ENCODE data around the gene ANKH.

DNA sequence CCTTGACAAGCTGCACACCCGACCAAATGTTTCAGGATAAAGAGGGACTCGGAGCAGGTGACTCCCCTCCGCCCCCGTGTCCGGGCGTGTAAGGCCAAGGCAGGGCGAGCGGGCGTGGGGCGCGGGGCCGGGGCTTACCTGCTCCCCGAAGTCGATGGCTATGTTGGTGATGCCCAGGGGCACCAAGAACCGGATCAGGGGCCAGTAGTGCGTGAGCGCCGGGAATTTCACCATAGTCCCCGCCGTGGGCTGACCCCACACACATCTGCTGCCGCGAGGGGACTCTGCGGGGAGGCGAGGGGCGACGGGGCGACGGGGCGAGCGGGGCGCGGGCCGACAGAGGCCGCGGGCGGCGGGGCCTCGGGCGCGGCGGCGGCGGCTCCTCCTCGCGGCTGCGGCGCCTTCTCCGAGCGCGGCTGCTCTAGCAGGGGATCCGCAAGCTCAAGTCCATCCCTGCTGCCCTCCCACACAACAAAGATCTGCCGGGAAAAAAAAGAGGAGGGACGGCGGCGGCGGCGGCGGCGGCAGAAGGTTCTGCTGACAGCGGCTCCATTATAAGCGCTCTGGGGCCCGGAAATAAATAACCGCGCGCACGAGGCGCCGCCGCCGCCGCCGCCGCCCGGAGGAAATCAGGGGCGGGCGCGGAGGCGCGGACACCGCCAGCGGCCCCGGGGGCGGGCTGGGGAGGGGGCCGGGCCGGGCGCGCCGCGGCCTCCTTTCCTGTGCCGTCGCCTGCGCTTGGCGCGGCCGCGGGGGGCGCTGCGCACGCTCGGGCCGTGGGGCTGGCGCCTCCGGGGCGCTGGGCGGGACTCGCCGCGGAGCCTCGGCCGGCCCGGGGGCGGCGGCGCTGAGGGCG is at the start of gene ANKH:
- TF ChIP-seq CTCF (IDR thresholded peaks at IDR 0.05; ENCODE audit: poor library complexity, severe bottlenecking) (no peak), EZH2 (IDR thresholded peaks at IDR 0.05; ENCODE audit: borderline replicate concordance, insufficient read depth, low read length, poor library complexity, severe bottlenecking) (no peak), POLR2AphosphoS5 (IDR thresholded peaks at IDR 0.05) (peak; percentile 13)
- TF ChIP-seq, protein P1, sequence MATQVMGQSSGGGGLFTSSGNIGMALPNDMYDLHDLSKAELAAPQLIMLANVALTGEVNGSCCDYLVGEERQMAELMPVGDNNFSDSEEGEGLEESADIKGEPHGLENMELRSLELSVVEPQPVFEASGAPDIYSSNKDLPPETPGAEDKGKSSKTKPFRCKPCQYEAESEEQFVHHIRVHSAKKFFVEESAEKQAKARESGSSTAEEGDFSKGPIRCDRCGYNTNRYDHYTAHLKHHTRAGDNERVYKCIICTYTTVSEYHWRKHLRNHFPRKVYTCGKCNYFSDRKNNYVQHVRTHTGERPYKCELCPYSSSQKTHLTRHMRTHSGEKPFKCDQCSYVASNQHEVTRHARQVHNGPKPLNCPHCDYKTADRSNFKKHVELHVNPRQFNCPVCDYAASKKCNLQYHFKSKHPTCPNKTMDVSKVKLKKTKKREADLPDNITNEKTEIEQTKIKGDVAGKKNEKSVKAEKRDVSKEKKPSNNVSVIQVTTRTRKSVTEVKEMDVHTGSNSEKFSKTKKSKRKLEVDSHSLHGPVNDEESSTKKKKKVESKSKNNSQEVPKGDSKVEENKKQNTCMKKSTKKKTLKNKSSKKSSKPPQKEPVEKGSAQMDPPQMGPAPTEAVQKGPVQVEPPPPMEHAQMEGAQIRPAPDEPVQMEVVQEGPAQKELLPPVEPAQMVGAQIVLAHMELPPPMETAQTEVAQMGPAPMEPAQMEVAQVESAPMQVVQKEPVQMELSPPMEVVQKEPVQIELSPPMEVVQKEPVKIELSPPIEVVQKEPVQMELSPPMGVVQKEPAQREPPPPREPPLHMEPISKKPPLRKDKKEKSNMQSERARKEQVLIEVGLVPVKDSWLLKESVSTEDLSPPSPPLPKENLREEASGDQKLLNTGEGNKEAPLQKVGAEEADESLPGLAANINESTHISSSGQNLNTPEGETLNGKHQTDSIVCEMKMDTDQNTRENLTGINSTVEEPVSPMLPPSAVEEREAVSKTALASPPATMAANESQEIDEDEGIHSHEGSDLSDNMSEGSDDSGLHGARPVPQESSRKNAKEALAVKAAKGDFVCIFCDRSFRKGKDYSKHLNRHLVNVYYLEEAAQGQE (IDR thresholded peaks at IDR 0.05; ENCODE audit: borderline replicate concordance) = no peak

Measured in neural cell (in vitro differentiated cells).